Activated effector memory CD4-positive, alpha-beta T cell treated with anti-CD3 and anti-CD28 coated beads, Interleukin-2, amount 50 U/mL, for 16 hours (primary cell): ENCODE results near the gene L2HGDH.

Source experiments
- DNase-seq: peaks from one replicate; pipeline ENCODE4 v3.0.0-alpha.2; 2020

The L2HGDH gene

DNA sequence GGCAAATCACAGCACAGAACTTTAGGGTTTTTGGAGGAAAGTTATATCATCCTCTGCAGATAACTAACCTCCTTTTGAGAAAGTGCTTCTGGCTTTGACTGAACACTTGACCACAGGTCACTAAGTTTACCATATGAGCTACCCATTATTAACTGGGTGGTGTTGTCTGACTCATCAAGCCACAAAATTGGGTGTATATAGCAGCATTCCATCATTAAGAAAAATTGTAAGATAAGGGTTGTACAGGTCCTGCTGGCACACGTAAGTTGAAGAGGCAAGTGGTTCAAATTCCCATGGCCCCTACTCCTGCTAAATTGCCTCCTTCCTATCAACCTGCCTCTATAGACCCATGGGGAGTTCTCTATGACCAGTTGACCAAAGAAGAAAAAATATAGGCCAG is 39.5 kb downstream of the L2HGDH start:
- no peak for DNase-seq

DNA sequence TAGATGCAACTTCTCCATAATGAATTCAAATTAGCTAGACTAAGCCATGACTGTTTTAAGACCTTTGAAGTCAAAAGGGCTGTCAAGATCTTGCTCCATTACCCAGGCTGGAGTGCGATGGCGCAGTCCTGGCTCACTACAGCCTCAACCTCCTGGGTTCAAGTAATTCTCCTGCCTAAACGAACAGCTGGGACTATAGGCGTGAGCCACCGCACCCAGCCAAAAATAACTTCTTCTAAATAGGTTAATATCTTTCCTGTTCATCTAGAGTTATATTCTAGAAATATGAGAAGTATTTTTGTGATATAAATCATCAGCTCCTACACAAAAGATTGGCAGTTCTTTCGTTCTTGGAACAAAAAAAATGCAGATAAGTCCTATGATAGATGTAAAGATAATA is 41.1 kb downstream of the L2HGDH start:
- DNase-seq, result no peak

DNA sequence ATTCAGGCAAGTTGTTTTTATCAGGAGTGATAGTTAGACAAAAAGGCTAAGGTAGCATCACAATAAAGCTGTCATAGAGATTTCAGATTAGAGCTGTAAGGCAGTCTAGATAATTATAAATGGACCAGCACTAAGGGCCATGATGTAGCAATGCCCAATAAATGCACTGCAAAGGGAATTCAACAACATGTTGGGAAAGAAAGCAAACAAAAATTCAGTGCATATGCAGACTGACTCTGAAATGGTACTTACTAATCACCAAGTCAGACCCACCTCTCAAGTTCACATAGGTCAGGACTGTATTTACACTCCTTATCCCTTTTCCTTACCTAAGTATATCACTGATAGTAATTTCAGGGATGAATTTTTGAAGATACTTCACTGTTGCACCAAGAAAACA is 47.0 kb downstream of the L2HGDH start:
- no peak for DNase-seq

DNA sequence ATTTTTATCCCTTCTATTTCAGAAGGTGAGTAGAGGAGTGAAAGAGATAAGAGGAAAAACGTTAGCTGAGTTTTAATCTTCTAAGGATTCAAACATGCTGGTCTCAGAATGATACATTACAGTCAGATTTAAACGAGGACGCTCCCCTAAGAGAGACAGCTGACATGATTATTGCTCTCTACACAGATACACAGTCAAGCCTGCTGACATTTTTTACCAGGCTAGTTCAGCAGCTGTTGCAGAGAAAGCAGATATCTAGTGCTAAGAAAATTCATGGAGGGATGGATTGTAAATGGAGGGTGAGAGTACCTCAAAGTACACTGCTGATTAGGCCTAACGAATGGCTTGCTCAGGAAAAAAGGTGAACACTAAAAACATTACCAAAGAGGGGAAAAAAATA is 48.7 kb downstream of the L2HGDH start:
- DNase-seq, result no peak

DNA sequence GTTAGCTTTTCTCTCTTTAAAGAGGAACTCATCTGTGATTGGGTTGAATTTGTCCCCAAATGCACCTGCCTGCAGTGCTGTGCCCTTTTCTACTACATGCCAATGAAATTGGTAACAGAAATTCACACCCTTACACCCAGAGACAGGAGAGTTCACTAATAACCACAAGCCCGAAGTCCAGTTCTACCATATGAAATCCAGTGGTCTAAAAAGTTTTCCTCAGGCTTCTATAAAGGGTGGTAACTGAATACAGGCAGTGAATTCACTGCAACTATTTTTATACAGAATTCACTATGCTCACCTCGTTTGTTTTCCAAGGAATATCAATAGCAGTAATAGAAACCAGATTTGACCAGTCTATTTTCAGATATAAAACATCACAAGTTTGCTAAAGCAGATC is 49.2 kb downstream of the L2HGDH start:
- DNase-seq, result no peak

DNA sequence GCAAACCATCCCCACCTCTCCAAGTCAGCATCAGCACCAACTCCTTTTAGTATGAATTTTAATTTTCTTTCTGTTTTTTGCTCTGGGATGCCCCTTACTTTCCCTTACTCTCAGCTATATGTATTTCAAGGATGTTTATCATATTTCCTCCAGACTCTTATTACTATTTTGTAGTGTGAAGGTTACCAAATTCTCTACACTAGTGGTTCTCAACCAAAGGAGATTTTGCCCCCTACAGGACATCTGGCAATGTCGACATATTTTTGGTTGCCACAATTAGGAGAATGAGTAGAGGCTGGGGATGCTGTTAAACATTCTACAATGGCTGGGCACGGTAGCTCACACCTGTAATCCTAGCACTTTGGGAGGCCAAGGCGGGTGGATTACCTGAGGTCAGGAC is 51.5 kb downstream of the L2HGDH start:
- DNase-seq, result no peak

DNA sequence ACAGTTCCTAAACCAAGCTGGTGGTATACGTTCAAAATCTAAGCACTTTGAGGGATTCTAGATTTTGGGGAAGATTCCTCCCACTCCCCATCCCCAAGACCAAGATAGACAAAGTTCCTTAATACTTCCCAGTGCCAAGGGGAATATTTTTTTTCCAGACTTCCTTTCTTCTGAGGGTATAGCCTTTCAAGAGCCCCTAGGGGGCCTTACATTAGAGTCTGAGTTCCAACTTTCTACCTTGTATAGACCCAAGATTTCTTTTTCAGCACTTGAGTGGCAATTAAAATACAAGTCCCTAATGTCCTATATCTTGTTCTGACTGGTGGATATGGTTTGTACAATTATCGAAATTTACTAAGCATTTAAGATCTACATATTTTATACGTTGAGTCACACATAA is 52.0 kb downstream of the L2HGDH start:
- DNase-seq, result no peak

DNA sequence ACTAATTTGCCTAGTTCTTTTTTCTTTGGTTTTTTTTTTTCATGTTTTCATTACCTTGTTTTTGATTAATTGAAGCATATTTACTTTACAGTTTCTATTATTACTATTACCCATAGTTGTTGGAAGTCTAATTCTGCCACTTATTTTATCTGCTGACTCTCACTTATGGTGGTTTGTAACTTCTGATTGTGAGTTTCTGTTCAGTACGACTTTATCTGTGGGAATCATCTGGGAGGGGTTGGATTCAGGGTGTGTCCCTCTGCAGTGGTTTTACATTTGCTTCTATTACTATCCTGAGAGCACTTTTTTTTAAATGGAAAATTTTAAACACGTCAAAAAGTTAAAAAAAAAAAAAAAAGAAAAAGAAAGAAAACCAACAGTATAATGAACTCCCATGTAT is 54.3 kb downstream of the L2HGDH start:
- no peak for DNase-seq

DNA sequence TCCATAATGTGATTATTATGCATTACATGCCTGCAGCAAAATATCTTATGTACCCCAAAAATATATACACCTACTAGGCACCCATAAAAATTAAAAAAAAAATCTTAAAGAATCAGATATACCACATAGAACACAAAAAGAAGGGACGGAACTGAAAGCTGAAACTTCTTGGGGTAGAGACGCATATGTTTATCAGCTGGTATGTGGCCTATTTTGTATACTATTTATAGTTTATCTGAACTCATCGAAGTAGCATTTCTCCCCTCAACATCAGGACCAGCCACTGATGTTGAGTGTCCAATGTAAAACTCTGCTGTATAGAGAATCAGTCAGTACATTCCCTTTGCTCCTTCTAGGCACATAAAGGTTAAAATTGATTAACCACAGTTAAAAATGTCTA is 57.8 kb downstream of the L2HGDH start:
- DNase-seq, result no peak

DNA sequence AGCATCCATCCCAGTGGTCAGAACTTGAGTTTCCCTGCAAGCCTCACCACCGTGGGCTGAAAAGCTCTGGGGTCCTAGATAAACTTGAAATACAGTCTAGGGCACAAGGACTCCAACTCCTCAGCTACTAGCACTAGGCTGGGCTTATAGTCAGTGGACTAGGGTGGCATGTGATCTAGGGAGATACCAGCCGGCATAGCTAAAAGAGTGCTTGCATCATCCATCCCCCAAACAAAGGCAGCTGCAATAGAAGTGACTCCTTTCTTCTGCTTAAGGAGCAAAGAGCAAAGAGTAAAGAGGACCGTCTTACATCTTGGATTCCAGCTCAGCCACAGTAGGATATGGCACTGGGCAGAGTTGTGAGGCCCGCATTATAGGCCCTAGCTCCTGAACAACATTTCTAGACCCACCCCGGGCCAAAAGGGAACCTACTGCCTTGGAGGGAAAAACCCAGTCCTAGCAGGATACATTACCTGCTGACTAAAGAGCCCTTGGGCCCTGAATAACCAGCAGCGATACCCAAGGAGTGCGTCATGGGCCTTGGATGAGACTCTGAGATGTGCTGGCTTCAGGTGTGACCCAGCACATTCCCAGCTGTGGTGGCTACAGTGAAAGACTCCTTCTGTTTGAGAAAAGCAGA is 62.8 kb downstream of the L2HGDH start:
- DNase-seq, result no peak

DNA sequence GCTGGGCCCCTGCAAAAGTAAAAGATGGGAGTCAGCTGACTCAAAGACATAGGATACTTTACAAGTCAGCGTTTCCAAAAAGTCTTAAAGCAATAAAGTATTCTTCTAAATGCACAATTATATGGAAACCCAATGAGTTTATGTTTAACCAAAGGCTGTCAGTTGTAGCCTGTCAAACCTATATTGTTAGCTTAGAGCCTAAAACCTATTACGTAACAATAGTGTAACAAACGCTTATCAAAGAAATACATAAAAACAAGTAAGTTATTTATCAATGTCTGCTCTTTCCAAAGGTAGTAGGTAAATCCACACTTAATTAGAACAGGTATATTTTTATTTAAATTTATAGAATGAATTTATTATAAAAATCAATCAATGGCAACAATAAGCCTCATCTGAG is 64.8 kb downstream of the L2HGDH start:
- no peak for DNase-seq

DNA sequence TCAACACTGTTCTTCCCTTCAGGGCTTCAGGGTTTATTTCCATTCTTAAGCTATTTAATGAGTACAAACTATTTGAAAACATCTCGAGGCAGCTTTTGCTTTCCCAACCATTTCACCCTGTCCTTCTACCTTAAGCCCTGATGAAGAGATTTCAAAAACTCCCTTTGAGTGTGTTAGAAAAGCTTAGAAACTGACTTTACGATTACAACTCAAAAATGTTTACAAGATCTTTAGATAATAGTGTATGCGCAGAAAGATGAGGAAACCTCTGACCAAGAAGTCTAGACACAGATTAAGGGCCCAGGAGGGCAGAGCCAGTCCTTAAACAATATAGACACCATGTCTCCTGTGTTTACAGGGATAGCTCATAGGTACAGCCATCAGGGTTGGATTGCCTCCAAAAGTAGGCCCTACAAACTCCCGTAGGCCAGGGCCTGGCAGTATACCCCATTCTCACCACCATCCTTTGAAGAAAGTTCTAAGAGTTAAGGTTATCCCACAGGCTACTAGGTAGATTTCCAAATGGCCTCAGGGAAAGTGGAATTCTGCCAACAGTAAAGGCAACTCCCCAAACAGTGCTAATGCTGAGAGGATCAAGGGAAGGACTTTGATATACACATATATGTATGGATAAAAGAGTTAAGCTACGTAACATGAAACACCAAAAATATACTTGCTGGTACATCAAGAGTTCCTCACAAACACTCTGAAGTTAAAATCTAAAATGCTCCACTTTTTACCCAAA is 69.3 kb downstream of the L2HGDH start:
- no peak for DNase-seq

DNA sequence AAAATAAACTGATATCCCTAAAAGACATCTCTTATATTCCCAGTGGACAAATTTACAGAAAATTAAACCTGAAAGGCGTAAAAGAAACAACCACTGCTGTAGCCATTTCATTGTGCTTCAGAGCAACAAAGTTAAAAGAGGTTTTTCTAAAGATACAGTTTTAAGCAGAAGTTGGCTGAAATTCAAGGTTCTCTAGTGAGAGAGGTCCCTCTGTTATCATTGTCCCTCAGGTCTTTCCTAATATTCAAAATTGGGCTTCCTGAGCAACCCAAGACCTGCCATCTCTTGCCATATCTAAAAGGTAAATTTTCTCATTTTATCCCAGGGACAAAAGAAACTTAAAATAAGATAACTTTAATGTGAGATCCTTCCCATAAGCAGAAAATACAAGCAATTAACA is 69.9 kb downstream of the L2HGDH start:
- no peak for DNase-seq

DNA sequence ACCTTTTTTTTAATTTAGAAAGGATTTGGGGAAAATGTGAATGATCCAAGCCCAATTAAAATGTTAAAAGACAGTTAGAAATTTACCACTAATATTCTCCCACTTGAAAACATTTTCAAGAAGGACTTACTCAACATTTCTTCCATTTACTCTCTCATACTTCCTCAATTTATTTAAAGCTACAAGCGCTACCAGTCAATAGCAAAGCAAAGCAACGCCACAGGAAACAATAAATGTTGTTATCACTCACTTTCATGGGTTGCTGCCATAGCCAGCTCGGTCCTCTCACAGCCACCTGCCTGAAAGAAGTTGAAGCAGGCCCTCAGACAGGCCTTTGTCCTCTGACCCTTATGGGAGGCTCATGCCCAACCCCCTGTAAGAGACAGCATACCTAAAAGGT is 74.6 kb downstream of the L2HGDH start:
- no peak for DNase-seq

DNA sequence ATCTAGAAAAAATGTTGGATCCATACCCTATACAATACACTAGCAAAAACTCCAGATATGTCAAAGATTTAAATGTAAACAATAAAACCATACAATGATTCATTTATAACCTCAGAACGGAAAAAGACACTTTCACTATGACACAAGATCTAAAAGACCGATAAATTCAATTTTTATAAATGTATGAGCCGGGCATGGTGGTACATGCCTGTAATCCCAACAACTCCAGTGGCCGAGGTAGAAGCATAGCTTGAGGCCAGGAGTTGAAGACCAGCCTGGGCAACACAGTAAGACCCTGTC is 78.1 kb downstream of the L2HGDH start:
- DNase-seq, result no peak

DNA sequence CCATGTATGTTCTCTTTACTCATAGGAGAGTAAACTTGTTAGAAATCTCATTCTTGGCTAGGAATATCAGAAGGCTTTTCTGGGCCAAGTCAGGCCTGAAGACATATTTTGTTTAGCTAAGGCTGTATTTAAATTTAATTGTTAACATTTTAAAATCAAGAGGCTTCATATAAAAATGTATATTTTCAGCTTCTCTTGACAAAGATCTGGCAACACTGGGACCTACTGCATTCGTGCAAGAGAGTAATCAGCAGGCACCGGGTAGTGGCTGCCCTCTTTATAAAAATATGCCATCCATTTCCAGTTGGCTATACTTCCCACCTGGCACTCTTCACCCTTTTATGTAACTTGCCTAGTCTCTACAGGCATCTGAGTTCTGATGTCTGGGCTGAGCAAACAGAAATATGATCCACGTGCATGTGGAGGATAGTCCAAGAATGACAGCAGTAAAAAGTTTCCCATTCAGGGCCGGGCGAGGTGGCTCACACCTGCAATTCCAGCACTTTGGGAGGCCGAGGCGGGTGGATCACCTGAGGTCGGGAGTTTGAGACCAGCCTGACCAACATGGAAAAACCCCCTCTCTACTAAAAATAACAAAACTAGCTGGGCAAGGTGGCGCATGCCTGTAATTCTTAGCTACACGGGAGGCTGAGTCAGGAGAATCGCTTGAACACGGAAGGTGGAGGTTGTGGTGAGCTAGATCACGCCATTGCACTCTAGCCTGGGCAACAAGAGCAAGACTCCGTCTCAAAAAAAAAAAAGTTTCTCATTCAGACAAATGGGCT is 78.7 kb downstream of the L2HGDH start:
- peak; percentile 74 for DNase-seq

DNA sequence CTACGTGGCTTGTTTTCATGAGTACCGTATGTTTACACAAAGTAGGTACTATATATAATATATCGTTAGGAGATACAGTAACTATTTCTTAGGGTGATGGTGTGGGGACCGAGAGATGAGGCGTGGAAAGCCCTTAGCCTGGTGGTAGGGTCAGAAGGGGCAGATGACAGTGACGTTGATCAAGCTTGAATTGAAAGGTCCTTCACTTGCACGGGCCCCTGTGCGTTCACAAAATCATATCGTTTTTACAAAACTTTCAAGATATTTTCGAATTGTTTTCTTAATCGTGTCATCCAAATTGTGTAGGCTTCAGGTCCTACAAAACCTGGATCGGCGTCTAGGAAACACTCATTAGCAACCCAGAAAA is 79.8 kb downstream of the L2HGDH start:
- no peak for DNase-seq

DNA sequence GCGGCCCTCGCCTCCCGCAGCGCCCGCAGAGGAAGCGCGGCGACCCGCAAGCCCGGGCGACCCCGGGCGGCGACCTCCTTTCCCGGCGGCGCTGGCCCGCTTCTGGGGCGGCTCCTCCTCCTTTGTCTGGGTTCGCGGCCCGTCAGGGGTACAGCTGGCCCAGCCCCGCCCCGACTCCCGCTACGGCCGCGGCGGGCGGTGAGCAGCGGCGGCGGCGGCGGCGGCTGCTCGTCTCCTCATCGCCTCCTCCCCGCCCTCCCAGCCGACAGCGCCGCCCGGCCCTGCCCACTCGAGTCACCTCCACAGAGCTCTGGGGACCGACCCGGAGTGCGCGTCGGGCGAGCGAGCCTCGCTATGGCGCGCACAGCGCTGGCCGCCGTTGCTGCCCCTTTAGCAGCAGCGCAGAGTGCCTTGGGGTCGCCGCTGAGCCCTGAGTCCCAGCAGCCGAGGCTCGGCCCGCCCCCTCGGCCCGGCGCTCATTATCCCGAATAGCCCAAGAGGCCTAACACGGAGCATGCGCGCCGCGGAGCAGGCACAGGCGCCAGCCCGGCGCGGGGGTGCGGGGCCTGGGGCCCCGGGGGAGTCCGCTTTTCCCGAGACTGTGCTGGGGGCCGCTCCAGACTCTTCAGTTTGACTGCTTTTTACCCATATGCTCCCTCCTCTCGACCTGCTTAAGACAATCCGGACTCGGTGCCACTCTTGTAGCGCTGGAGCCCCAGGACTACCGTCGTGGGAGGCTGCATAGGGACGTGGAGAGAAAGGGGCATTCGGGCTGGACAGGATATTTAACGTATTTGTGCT is 80.4 kb downstream of the L2HGDH start, which contains the start of gene SOS2:
TSS of gene SOS2 (minus strand) at position 104 of the 801 bp plus-strand sequence. CDS start 295 bp downstream, outside the sequence.
- peak; percentile 93 for DNase-seq

DNA sequence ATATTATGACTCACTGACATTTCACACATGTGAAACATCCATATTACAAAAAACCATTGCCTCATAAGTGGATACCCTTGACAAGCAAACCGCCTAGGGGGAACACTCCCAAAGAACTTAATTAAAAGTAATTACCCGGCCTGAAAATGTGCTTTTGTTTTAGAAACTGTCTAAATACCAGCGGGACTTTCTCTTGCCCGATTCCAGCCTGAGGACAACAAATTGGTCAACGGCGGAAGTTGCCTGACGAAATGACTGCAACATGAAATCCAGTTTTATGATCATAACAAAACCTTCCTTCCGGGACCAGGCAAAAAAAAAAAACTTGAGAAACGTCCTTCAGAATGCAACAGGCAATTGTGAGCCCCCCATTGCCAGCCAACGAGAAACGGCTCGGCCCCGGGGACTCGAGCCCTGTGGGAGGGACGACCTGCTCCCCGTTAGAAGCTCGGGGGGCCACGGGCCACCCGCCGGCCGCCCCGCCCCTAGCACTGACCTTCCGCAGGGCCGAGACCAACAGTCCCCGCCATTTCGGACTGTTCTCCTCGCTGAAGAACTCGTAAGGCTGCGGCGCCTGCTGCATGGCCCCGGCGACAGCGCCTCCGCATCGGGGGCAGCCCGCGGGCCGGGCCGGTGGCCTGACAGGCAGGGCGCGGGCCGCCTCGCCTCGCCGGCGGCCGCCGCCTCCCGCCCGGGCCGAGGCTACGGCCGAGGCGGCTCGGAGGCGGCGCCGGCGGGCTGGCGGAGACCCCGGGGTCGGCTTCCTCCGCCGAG is 81.1 kb downstream of the L2HGDH start:
- peak; percentile 74 for DNase-seq

DNA sequence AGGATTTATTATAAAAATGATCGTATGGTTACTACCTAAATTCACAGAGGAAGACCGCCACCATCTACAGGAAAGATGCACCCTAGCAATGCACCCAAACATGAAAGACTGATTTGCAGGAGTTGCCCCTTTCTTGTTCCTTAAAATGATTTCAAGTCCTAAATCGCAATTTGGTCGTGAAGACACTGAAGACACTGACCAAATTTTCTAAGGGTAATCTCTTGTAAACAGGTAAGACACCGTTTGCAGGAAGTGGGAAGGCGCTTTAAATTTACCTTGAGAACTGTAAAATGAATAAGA is 81.7 kb downstream of the L2HGDH start:
- no peak for DNase-seq

DNA sequence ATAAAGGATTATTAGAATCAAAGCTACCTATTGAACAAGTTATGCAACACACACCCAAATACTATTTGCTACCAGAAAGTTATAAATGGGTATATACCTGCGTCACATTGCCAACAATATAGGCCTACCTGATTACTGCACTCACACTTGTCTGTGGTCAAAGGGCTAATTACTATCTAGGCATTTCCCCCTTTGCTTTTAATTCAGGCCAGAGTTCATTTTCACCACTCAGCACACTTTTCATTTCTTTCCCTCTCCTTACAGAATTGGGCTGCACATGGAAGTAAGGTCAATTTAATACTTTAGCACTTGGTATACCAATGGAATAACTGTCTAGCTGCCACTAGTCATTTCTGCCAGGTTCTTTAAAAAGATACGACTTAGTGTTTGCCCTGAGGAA is 82.3 kb downstream of the L2HGDH start:
- no peak for DNase-seq

DNA sequence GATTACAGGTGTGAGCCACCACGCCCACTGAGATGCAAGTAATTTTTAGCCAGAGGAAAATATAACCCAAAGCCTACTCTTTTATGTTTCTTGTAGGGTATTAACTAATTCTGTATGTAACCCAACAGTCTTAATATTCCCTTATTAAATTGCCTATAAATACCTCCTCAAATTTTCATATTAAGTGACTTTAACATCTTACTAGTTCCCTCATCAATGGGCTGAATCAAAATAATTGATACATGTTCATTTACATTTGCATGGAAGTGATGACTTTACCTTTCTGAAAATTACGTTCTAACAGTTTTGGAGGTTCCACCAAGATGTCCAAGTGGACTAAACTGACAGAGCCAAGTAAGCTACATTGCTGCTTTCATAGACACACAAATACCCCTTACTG is 83.7 kb downstream of the L2HGDH start:
- no peak for DNase-seq

DNA sequence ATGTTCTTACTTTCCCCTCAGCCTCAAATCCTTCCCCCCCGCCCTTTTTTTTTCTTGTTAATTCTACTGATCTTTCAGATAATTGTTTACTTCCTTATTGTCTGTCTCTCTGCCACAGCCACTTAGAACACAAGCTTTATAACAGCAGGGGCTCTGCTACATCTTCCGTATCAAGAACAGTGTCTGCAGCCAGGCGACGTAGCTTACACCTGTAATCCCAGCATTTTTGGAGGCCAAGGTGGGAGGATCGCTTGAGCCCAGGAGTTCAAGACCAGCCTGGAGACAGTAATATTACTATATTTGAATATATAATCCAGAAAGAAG is 86.1 kb downstream of the L2HGDH start:
- DNase-seq, result no peak
